ACC112 (cell line): ENCODE measurements around the gene GYG2.
"Not testable (repeated sequence)": the region's sequence is repeated elsewhere in the genome, so short reads cannot be mapped to it uniquely, and the experiment has no call there.

Source experiments
- H2AFZ ChIP-seq: fragments of 200-600 bp; sonication (generic); one replicate; pipeline ENCODE4 v1.6.0; 2017; ENCODE audit warnings: antibody characterized with exemption, low read length; ENCODE audit not compliant: unreplicated experiment
- H3K27ac ChIP-seq: fragments of 200-600 bp; sonication (generic); 2 replicates; pipeline ENCODE4 v1.5.1; 2014; ENCODE audit warnings: low read depth, mild to moderate bottlenecking, antibody characterized with exemption, low read length, moderate library complexity
- H3K27me3 ChIP-seq: fragments of 200-600 bp; sonication (generic); 2 replicates; pipeline ENCODE4 v1.6.1; 2014; ENCODE audit warnings: mild to moderate bottlenecking, antibody characterized with exemption, low read length, moderate library complexity, mixed read lengths; ENCODE audit not compliant: insufficient read depth
- H3K36me3 ChIP-seq: fragments of 200-600 bp; sonication (generic); 2 replicates; pipeline ENCODE4 v1.6.1; 2016; ENCODE audit warnings: mild to moderate bottlenecking, antibody characterized with exemption, low read length, moderate library complexity, mixed read lengths; ENCODE audit not compliant: insufficient read depth
- H3K4me1 ChIP-seq: fragments of 200-600 bp; sonication (generic); one replicate; pipeline ENCODE4 v1.6.1; 2016; ENCODE audit warnings: low read length, mixed read lengths; ENCODE audit not compliant: insufficient read depth, unreplicated experiment, control insufficient read depth
- H3K4me3 ChIP-seq: fragments of 200-600 bp; sonication (generic); 2 replicates; pipeline ENCODE4 v1.5.1; 2014; ENCODE audit warnings: mild to moderate bottlenecking, low read depth, low read length
- H3K79me2 ChIP-seq: fragments of 200-600 bp; sonication (generic); one replicate; pipeline ENCODE4 v1.6.0; 2016; ENCODE audit warnings: low read length; ENCODE audit not compliant: control insufficient read depth, unreplicated experiment, insufficient read depth

GYG2 gene

DNA sequence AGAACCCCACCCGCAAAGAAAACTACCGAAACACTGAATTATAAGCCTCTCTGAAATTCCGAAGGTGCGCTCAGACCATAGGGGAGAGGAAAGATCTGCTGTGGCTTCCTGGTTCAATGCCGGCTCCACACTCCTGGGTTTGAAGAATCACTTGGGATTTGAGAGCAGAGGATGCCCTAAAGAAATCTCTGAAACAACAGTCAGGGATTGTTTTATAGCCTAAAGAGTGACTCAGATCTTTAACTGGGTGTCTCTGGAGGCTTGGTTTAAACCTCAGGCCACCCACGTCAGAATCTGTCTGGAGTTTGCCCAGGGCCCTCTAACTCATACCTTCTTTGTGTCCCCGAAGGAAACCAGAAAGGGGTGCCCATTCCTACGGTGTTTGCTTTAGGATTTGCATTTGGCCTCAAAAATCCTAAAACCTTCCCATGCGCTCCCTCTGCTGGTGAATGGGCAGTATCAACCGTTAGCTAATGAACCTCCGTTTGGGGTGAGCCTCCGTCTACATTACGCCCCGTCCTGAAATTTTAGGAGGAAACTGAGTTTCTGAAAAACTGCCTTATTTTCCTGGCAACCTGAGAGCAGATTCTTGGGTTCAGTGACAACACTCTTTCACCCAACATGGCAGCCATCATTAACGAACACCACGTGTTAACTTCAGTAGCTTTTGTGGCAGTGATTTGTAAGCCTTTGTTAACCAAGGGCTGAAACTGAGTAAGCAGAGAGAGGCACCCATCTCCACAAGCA, 16.4 kb upstream of the GYG2 start:
- not testable (repeated sequence) for H3K27me3 ChIP-seq, H3K36me3 ChIP-seq, H3K79me2 ChIP-seq
- Histone ChIP-seq H3K4me3 (peak overlapping the region; percentile 46; the same call in 1 of the 2 replicates), H3K27ac (peak overlapping the region; percentile 67), H3K4me1 (peaks cover 12% of the 10 kb centered on the region), H2AFZ (peak overlapping the region; percentile 95)

DNA sequence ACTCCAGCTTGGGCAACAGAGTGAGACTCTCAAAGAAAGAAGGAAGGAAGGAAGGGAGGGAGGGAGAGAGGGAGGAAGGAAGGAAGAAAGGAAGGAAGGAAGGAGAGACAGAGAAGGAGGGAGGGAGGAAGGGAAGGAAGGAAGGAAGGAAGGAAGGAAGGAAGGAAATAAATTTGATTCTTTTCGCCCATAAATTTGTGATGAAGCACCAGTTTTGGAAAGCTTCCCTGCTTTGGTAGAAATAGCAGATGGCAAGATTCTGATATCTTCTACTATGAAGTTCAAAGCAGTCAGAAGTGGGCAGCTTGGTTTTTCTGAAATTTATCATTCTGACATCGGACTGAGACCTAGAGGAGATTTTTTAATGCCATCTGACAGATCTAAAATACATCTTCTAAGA, 11.7 kb upstream of the GYG2 start:
- H3K27me3 ChIP-seq, result no peaks in the 10 kb centered on the region
- H3K4me1 ChIP-seq, result peaks cover 4% of the 10 kb centered on the region
- H3K79me2 ChIP-seq, result no peaks in the 10 kb centered on the region
- no peak overlapping the region for H3K27ac ChIP-seq
- H2AFZ ChIP-seq, result no peak overlapping the region
- no peak overlapping the region for H3K4me3 ChIP-seq
- H3K36me3 ChIP-seq, result no peaks in the 10 kb centered on the region

DNA sequence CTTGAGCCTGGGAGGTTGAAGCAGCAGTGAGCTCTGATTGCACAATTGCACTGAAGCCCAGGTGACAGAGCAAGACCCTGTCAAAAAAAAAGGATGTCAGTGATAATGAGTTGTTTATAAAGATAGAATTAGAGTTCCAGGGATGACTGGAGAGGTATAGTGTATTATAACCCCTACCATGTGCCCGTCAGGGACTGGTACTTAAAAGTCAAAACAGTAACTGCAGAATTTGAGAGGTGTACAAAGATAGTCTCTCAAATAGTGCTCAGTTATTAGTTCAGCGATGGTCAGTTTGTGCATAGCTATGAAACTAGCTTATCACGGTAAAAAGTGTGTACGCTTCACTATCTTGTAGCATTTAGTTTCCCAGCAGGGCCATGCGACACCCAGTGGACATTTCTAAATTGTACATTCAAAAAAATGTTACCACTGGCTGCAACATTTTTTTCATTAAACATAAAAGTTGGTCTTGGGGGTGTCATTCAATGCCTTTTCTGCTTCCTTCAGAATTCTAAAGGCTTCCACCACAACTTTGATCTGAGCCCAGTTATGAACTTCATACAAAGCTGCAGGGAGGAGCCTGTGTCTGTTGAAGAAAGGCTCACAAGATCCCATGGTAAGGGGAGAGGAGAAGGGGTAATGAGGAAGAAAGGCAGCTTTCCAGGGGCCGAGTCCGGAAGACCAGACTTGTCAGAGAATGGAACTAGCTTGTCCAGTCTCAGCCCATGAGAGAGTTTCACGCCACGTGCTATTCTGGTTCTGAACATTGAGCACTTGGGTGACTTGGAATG, 9.2 kb upstream of the GYG2 start:
- Histone ChIP-seq H2AFZ (no peak overlapping the region), H3K36me3 (no peaks in the 10 kb centered on the region), H3K4me1 (no peaks in the 10 kb centered on the region), H3K4me3 (no peak overlapping the region), H3K79me2 (no peaks in the 10 kb centered on the region), H3K27me3 (no peaks in the 10 kb centered on the region), H3K27ac (no peak overlapping the region)

DNA sequence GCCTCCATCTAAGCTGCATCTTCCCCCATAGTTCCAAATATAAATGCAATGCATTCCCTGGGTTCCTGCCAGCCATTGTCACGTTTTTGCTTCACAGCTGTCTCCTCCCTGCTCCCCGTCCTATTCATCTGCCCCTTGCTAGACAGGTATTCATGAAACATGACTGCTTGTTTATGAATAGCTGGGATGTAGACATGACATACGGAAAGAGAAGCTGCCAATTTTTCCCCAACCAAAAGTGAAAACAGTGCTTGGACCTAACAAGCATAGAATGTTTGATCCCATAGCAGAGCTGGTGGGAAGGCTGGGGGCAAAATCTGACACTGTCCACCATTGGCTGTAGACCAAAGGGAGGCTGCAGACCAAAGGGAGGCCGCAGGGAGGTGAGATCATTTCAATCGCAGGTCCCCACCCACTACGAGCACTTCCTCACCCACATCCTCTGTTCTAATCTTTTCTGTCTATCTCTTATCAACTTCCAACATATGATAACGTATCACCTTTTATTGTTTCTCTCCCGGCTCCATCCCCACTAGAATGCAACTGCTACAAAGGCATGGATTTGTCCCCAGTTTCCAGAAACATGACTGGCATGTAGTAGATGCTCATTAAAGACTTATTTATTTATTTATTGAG, 8.5 kb upstream of the GYG2 start:
- no peaks in the 10 kb centered on the region for H3K4me1 ChIP-seq
- no peak overlapping the region for H3K4me3 ChIP-seq
- H3K27me3 ChIP-seq, result peaks cover 4% of the 10 kb centered on the region; the same call in 1 of the 2 replicates
- H2AFZ ChIP-seq, result no peak overlapping the region
- no peak overlapping the region for H3K27ac ChIP-seq
- no peaks in the 10 kb centered on the region for H3K79me2 ChIP-seq
- H3K36me3 ChIP-seq, result no peaks in the 10 kb centered on the region

DNA sequence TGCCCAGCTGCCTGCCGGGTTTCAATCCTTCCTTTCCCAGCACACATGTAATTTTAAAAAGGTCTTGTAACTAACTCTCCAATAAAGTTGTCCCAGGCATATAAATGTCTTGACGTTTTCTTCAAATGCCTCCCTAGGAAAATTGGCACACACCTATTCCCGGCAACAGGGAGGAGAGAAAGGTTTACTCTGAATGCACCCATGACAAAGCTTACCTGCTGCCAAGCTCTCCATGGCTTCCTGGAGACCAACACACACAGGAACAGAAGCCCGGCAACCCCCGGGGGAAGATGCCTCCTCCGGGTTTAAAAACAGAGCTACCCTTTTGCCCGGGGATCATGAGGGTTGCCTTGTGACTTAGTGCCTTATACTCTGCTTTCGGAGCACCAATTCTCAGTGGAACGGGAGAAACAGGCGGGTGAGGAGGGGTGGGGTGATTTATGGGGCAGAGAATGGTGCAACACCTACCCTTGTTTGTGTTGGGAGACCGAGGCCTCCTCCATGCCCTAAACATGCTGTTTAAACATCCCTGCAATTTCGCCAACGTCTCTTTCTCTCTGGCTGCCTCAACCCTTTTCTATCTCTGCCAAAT, 4.8 kb upstream of the GYG2 start:
- H3K4me3 ChIP-seq, result no peak overlapping the region
- no peaks in the 10 kb centered on the region for H3K4me1 ChIP-seq
- no peak overlapping the region for H3K27ac ChIP-seq
- H2AFZ ChIP-seq, result no peak overlapping the region
- peaks cover 33% of the 10 kb centered on the region; the same call in 1 of the 2 replicates for H3K27me3 ChIP-seq
- H3K79me2 ChIP-seq, result no peaks in the 10 kb centered on the region
- H3K36me3 ChIP-seq, result no peaks in the 10 kb centered on the region

DNA sequence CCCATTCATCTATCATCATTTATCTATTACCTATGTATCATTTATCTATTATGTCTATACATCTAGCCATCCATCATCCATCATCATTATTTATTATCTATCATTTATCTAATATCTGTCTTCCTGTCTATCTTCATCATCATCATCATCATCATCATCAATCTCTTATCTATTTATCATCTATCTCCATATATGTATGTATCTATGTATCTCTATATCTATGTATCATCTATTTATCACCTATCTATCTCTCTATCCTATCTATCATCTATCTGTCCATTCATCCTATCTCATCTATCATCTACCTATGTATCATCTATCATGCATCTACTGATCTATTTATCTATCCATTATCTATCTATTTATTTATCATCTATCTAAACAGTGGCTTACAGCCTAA, 3.8 kb upstream of the GYG2 start:
- H3K79me2 ChIP-seq, result no peaks in the 10 kb centered on the region
- no peaks in the 10 kb centered on the region for H3K4me1 ChIP-seq
- H3K27ac ChIP-seq, result no peak overlapping the region
- no peak overlapping the region for H2AFZ ChIP-seq
- no peak overlapping the region for H3K4me3 ChIP-seq
- H3K36me3 ChIP-seq, result no peaks in the 10 kb centered on the region
- peaks cover 43% of the 10 kb centered on the region; the same call in 1 of the 2 replicates for H3K27me3 ChIP-seq

DNA sequence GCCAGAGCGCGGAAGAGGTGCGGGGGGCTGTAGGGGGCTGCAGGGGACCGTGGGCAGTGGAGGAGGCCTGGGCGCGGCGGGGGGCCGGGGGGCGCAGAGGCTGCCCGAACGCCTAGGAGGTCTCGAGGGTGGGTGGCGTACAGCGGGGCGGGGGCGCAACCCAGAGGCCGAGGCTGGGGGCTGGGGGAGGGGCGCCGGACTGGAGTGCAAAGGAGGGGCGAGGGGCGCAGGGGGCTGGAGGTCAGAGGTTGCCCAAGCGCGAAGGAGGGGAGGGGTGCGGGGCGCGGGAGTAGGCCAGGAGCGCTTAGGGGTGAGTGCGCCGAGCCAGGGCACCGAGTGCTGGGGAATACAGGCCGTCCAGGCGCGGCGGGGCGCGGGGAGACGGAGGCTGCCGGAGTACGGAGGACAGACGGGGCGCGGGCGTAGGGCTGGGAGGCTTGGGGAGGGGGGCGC, 255 bp downstream of the GYG2 start:
- Histone ChIP-seq H3K36me3 (no peaks in the 10 kb centered on the region), H3K79me2 (no peaks in the 10 kb centered on the region), H2AFZ (no peak overlapping the region), H3K27ac (no peak overlapping the region), H3K4me3 (peak overlapping the region; percentile 60), H3K4me1 (no peaks in the 10 kb centered on the region), H3K27me3 (peaks cover 48% of the 10 kb centered on the region)

DNA sequence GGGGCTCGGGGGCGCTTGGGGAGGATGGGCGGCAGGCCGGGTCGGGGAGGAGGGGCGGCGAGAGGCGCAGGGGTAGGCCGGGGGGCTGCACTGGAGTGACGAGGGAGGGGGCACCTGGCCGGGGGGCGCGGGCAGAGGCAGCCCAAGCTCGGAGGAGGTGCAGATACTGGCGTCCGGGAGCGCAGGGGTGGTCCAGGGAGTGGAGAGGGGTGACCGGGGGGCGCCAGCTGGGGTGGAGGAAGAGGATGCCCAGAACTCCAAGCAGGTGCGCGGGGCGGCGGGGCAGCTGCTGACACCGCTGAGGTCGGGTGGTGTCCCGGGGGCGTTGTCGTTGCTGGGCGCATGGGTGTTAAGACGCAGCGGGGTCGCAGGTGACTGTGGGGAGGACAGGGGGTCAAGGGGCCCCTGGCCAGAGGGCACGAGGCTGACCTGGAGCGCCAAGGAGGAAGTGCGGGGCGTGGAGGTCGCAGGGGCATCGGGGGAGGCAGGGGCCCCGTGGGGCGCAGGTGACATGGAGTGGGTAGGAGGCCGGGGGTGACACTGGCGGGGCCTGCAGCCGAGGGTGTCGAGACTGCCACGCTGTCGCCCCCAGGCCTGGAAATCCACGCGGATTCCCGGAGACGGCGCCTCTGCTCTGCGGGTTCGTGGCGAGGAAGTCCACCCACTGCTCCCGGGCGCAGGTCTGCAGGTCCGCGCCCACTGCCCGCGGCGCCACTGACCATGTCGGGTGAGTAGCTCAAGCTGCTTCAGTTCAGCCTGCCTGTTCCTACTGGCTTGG, 928 bp downstream of the GYG2 start:
- no peak overlapping the region for H2AFZ ChIP-seq
- H3K79me2 ChIP-seq, result no peaks in the 10 kb centered on the region
- no peaks in the 10 kb centered on the region for H3K36me3 ChIP-seq
- no peaks in the 10 kb centered on the region for H3K4me1 ChIP-seq
- peak overlapping the region; percentile 60 for H3K4me3 ChIP-seq
- H3K27ac ChIP-seq, result no peak overlapping the region
- peaks cover 48% of the 10 kb centered on the region for H3K27me3 ChIP-seq

DNA sequence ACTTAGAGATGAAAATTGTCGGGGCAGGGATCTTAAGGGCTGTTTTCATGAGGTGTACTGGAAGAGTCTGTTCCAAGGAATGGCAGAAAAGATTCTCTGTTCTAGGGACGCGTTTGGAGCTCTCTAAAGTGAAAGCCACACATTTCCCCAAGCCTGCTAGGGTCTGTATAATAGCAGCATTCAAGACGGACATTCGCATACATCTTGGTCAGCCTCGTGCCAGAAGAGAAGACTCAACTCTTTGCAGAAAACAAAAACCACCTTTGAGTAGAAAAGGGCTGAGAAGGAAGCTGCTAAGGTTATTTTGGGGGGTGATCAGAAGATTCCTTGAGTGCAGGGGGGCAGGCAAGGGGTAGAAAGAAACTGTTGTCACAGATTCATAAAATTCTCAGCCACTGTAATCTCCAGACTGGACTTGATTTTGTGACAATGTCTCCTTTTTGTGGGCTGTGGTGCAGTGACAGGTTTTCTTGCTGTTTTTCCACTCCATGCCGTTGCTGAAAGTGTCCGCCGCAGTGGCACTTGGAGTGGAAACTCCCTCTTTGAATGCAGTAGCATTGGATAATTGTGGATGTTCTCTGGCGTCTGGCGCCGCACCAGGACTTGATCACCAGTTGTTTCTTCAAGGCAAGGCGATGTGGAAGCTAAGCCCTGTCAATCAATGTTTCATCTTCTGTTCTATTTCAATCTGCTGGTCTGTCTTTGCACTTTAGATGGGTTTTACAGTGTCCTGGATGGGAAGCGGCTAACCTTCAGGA, 2.9 kb downstream of the GYG2 start:
- H3K4me1 ChIP-seq, result no peaks in the 10 kb centered on the region
- no peak overlapping the region for H2AFZ ChIP-seq
- no peaks in the 10 kb centered on the region for H3K36me3 ChIP-seq
- H3K4me3 ChIP-seq, result no peak overlapping the region
- no peaks in the 10 kb centered on the region for H3K79me2 ChIP-seq
- no peak overlapping the region for H3K27ac ChIP-seq
- H3K27me3 ChIP-seq, result peaks cover 33% of the 10 kb centered on the region
